Measurements from ENCODE around the gene ZBTB7C.

ZBTB7C gene

DNA sequence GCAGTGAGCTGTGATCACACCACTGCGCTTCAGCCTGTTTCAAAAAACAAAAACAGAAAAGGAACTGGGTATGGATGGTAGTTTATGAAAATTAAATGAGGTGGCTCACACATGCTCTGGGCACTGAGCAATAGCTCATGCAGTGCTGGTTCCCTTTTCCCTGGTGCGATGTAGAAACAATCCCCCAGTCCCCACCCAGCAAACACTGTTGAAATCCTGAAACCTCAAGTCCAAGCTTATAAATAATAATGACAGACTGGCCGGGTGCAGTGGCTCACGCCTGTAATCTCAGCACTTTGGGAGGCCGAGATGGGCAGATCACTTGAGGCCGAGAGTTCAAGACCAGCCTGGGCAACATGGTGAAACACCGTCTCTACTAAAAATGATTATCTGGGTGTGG is 423.3 kb downstream of the ZBTB7C start:
- no peak overlapping the region for H3K4me3 ChIP-seq (ENCODE audit: low read depth, low read length)
- TF ChIP-seq, protein P1, sequence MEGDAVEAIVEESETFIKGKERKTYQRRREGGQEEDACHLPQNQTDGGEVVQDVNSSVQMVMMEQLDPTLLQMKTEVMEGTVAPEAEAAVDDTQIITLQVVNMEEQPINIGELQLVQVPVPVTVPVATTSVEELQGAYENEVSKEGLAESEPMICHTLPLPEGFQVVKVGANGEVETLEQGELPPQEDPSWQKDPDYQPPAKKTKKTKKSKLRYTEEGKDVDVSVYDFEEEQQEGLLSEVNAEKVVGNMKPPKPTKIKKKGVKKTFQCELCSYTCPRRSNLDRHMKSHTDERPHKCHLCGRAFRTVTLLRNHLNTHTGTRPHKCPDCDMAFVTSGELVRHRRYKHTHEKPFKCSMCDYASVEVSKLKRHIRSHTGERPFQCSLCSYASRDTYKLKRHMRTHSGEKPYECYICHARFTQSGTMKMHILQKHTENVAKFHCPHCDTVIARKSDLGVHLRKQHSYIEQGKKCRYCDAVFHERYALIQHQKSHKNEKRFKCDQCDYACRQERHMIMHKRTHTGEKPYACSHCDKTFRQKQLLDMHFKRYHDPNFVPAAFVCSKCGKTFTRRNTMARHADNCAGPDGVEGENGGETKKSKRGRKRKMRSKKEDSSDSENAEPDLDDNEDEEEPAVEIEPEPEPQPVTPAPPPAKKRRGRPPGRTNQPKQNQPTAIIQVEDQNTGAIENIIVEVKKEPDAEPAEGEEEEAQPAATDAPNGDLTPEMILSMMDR (IDR thresholded peaks at IDR 0.05; ENCODE audit: low read depth, low read length, missing control alignments), result no peak
- DNase-seq (ENCODE audit: low read depth), result no peak

DNA sequence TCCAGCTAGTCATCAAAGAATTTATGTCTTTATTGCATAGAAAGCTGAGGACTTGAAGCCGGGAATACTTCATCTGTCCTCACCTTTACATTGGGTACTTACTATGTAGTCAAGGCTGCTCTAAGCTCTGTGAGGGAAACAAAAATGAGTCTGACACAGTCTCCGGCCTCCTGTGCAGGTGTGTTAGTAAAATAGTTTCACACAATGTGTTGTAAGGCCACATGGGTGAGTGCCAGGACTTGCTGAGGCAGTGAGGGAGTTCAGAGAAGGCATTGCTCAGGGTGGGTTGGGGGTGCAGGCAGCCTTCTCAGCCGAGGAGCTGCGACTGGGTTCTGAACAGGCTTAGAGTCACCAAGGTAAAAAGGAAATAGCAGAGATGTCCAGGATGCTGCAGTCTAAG is 424.2 kb downstream of the ZBTB7C start:
- TF ChIP-seq, protein P1 (IDR thresholded peaks at IDR 0.05; ENCODE audit: low read depth, low read length, missing control alignments), result no peak

DNA sequence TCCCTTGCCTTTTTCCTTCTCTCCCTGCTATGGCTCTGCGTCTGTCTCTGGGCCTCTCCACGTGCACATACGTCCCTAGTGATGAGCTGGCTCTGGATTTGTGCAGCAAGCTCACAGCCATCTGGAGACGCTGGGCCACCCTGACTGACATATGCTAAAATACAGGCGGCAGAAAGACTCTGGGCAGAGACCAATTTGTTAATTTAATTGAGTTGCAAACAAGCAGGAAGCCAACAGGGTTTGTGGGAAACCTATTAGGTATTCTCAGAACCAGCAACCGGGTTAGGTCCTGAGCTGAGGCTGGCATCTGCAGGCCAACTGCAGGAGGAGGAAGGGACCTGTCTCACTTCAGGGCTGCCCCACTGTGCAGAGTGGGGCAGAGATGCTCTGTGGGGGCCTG is 425.2 kb downstream of the ZBTB7C start:
- TF ChIP-seq, protein P1 (IDR thresholded peaks at IDR 0.05; ENCODE audit: low read depth, low read length, missing control alignments), result no peak
- DNase-seq (ENCODE audit: low read depth), result no peak
- H3K4me3 ChIP-seq (ENCODE audit: low read depth, low read length), result no peak overlapping the region

More for the DNA sequence above, 424.2 kb downstream of the ZBTB7C start:
- no peak overlapping the region for H3K4me3 ChIP-seq (ENCODE audit: low read depth, low read length)
- DNase-seq (ENCODE audit: low read depth), result no peak

DNA sequence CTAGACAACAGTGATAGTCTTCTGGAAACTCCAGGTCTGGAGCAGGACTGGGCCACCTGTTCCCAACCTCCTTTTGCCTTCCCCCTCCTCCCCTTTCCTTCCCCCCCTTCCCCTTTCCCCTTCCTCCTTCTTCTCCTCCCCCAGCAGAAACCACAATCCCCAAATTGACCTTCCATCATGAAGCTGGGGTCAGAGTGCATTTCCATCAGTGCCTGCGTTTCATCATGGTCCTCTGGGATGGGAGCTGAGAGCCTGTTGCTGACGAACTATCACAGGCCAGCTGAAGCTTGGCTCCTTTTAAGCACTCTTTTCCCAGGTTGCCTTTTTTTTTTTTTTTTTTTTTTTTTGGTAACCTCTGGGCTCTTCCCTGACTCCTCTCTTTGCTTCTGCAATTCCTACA is 426.1 kb downstream of the ZBTB7C start:
- DNase-seq (ENCODE audit: low read depth), result no peak
- no peak overlapping the region for H3K4me3 ChIP-seq (ENCODE audit: low read depth, low read length)
- TF ChIP-seq, protein P1 (IDR thresholded peaks at IDR 0.05; ENCODE audit: low read depth, low read length, missing control alignments), result no peak

DNA sequence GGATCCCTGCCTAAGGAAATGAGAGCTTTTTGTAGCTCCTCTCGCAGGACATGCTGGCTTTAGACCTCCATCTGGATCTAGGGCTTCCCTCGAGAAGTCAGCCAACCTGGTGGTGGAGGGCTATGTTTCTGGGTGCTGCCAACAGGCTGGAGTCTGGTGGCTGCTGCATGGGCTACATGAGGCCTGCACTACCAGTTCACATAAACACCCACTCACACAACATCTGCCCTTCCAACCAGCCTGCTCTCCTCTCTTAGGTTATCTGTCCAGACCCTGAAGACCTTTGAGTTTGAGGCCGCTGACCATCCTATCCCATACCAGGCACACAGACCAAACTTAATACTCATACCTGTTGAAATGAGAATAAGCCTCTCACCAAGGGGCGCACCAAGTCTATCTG is 427.4 kb downstream of the ZBTB7C start:
- no peak overlapping the region for H3K4me3 ChIP-seq (ENCODE audit: low read depth, low read length)
- TF ChIP-seq, protein P1 (IDR thresholded peaks at IDR 0.05; ENCODE audit: low read depth, low read length, missing control alignments), result no peak
- no peak for DNase-seq (ENCODE audit: low read depth)

DNA sequence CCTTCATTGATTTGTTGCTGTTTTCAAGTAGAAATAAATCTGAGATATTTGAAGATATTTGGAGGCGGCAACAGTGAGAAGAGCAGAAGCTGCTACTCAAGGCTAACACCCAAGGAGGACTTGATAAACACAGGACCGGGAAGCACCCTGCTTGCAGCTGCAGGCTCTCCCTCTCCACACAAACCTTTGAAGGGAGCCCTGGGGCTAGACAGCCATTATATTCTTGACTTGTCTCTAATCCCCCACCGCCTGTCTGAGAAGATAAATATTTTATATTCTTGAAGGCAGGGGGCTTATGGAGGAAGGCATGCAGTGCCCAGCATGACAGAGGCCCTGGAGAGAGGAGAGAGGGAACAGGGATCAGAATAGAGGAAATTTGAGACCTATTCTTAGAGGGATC is 427.9 kb downstream of the ZBTB7C start:
- no peak for DNase-seq (ENCODE audit: low read depth)
- TF ChIP-seq, protein P1 (IDR thresholded peaks at IDR 0.05; ENCODE audit: low read depth, low read length, missing control alignments), result no peak

DNA sequence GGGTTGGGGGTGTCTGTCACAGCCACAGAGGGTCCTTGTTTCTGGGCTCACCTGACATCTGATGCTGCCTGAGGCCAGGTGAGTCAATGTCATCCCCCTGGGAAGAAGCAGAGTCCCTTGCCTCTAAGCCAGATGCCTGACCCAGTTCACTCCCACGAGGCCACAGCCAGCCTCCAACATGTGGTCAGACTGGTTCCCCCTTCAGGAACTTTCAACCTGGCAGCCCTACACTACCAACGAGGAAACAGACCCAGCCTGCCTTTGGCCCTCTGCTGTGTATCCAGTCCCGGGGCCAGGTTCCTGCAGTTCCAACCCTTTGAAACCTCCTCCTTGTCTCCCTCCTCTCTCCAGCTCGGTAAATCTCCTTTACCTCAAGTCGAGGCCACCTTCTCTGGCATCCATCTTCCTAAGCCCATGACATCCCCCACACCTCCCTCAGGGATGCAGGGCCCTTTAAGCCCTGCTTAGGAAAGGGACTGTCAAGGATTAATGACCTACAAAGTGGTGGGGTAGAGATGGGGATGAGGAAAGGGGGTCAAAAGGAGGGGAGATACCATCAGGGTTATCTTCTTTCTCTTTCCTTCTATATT is 429.5 kb downstream of the ZBTB7C start:
- TF ChIP-seq, protein P1 (IDR thresholded peaks at IDR 0.05; ENCODE audit: low read depth, low read length, missing control alignments), result no peak
- H3K4me3 ChIP-seq (ENCODE audit: low read depth, low read length), result no peak overlapping the region
- DNase-seq (ENCODE audit: low read depth), result no peak

More for the DNA sequence above, 427.9 kb downstream of the ZBTB7C start:
- H3K4me3 ChIP-seq (ENCODE audit: low read depth, low read length), result no peak overlapping the region
